Activated T-cell treated with anti-CD3 and anti-CD28 coated beads, Interleukin-2, amount 50 U/mL, for 48 hours (primary cell): ENCODE data around the gene PIK3CD.
A peak's percentile ranks its signal among the peaks of the same experiment; 100 is the strongest.
"Not testable (repeated sequence)": the region's sequence is repeated elsewhere in the genome, so short reads cannot be mapped to it uniquely, and the experiment has no call there.

Source experiments
- DNase-seq, 2 experiments: peaks; one replicate each; pipeline ENCODE4 v3.0.0-alpha.2; 2020

PIK3CD gene

DNA sequence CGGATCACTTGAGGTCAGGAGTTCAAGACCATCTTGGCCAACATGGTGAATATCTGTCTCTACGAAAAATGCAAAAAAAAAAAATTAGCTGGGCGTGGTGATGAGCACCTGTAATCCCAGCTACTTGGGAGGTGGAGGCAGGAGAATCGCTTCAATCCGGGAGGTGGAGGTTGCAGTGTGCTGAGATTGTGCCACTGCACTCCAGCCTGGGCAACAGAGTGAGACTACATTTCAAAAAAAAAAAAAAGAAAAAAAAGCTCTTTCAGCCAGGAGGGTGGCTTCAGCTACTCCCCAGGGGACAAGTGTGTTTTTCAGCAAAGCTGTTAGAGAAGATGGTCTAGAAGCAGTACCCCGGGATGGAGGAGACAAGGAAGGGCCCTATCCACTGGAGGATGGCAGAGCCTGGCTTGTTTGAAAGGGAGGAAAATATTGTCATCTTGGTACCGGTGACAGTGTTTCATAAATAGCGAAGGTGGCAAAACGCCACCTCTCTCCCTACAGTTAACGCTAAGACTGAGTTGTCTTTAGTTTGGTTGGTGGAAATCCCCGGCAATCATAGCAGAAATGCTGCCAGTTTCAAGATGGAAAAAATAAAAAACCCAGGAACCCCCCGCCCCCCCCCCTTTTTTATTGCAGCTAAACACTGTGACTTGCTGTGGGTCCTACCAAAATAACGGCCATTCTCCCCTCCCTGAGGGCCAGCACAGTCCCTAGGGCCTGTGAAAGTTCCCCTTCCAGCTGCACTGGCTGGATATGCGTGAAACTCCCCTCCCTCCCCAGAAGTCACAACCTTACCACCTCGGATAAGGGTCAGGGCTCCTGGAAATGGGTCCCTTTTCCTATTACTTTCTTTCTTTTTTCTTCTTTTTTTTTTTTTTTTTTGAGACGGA, 3.5 kb downstream of the PIK3CD start:
- DNase-seq = peak; percentile 67 to 74

DNA sequence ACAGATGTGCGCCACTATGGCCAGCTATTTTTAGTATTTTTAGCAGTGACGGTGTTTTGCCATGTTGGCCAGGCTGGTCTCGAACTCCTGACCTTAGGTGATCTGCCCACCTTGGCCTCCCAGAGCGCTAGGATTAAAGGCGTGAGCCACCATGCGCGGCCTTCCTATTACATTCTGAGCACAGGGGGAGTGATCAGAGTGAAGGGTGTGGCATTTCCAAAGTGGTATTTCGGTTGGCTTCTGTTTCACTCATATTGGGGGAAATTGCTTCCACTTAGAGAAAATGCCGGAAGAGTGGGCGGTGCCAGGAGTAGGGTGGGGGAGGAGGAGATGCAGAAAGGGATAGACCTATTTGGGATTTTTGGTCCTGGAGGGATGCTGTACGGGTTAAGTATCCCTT, 4.3 kb downstream of the PIK3CD start:
- DNase-seq = peak in 1 of 2 experiments; percentile 55

DNA sequence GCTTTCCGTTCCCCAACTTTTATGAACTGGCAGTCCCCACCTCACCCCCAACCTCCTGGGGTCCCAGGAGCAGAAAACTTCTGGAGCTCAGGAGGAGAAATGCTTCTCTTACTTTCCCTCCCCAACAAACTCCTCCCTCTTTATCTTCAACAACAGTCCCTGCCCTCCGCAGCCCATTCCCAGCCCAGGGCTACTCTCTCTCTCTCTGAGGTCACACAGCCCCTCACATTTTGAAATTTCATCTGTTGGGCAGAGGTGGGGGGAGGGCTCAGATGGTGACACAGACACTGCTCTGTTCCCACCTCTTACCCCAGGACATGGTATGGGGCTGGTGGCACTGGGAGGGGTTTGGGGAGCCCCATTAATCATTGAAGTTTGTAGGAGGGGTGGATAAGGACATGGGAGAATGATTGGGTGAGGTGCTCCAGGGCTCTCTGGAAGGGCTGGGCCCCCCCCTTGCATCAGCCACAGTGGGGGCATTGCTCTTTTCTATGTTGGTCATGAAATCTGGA, 6.0 kb downstream of the PIK3CD start:
- peak; percentile 41 to 56 for DNase-seq

DNA sequence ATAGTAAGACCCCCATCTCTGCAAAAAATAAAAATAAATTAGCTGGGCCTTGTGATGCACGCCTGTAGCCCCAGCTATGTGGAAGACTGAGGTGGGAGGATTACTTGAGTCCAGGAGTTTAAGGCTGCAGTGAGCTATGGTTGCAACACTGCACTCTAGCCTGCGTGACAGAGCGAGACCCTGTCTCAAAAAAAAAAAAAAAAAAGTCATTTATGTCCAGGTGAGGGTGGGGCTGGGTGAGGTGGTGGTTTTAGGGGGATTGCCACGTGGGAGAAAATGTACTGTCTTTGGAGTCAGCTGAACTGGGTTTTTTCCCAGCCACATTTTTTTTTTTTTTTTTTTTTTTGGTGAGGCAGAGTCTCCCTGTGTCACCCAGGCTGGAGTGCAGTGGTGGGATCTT, 6.7 kb downstream of the PIK3CD start:
- no peak for DNase-seq

DNA sequence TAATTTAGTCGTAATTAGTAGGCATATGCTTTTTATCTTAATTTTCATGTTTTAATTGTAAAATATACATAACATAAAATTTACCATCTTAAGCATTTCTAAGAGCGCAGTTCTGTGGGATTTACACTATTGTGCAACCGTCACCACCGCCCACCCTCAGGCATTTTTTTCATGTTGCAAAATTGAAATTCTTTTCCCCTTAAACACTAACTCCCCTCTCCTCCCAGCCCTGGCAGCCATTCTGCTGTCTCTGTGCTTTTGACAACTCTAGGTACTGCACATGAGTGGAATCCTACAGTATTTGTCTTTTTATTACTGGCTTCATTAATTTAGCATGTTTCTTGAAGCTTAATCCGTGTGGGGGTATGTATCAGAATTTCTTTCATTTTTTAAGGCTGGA, 7.8 kb downstream of the PIK3CD start:
- DNase-seq = no peak

DNA sequence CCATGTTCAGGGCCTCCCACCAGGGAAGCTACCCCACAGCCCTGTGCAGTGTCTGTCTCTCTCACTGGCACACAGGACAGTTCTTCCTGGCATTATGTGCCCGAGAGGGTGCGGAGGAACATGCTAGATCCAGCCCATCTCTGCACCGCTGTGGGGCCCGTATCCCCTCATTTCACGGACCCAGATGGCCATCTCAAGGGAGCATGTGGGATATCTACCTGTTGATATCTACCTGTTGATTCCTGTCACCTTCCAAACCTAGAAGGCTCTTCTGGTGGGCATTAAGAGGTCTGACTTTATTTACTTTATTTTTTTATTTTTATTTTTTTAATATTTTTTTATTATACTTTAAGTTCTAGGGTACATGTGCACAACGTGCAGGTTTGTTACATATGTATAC, 11.7 kb downstream of the PIK3CD start:
- DNase-seq = no peak

DNA sequence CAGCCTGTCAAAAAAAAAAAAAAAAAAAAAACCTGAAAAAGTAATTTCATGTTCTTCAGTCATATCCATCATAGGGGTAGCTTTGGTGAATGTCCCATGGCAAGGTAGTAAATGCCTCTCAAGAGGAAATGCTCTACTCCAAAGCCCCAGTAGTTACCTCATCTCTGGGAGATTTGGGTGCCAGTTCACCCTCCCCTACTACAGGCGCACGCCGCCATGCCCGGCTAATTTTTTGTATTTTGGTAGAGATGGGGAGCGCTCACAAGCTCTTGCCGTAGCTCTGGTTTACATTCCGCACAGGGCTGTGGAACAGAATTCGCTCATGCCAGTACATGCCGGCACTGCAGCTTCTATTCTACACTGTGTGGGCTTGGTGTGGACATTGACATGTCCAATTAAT, 13.7 kb downstream of the PIK3CD start:
- DNase-seq = no peak

DNA sequence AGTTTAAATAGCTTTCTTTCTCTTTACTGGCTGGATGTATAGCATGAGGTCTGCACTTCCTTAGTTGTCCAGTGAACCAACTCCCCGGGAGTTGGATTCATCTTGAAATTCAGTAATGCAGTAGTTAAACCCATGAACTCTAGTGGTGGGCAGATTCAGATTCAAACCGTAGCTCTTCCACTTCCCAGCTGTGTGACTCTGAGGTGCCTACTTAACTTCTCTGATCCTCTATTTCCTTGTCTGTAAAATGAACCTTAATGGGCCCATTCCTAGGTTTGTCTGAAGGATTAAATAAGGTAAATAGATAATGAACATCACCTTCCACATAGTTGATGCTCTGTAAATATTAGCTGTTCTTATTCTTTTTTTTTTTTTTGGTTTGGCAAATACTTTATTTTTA, 16.5 kb downstream of the PIK3CD start:
- DNase-seq = no peak

DNA sequence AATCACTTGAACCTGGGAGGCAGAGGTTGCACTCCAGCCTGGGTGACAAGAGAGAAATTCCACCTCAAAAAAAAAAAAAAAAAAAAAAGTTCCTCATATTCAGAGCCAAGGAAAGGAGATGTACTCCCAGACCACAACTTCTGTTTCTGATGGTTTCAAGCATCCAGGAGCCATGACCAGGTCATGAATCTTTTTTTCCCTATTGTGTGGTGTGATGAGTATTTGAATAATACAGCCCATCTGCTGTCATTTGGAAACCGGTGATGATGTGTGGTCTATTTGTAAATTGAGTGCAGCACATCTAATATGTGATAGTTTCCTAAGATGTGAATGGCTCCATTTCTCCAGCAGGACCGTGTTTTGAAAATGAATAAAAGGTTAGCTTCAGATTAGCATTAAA, 18.6 kb downstream of the PIK3CD start:
- DNase-seq = no peak

DNA sequence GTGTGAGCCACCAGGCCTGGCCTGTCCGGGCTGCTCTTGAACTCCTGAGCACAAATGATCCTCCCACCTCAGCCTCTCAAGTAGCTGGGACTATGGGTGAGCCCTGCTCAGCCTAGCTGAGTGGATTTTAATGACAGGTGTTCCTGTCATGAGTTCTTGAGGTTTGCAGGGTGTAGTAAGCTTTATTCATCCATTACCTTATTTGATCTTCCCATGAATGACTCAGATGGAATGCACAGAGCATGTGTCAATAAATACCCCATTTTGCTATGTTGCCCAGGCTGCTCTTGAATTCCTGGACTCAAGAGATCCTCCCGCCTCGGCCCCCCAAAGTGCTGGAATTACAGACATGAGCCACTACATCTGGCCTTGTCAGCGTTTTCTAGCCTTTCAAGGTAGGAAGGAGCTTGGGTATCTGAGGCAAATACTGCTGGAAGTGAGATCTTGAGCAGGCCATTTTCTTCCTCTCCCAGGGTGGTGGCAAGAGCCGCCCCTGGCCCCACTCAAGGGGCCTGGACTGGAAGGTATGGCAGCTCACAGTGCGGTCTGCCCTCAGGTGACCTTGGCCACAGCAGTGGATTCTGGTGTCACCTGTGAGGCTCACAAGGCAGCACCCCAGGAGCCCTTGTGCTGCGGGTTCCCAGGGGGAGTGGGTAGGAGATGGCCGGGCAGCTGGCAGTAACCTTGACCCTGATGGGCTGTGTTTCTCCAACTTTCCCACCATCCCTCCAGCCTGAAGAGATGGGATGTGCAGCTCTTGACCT, 20.0 kb downstream of the PIK3CD start:
- no peak for DNase-seq

DNA sequence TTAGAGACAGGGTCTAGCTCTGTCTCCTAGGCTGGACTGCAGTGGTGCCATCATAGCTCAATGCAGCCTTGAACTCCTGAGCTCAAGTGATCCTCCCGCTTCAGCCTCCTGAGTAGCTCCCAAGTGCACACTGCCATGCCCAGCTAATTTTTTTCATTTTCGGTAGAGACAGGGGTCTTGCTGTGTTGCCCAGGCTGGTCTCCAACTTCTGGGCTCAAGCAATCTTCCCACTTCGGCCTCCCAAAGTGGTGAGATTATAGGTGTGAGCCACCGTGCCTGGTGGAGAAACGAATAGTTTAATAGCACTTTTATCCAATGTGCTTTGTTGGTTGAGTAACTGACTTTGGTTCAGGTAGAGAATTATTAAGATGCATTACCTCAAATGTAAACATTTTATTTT, 20.9 kb downstream of the PIK3CD start:
- no peak for DNase-seq

DNA sequence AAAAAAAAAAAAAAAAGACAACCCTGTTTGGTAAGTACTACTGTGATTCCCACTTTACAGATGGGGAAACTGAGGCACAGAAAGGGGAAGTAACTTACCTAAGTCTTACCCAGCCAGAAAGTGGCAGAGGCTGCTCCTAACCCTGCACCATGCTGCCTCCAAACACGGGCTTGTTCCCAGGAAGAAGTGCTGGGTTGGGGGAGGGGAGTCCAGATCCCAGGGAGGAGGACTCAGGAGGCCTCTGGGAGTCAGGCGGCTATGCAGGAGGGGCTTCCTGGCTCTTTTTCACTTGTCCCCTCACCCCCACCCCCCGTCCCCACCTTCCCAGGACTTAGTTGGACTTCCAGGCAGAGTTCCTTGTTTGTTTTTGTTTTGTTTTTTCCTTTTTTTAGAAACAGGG, 23.9 kb downstream of the PIK3CD start:
- no peak for DNase-seq

DNA sequence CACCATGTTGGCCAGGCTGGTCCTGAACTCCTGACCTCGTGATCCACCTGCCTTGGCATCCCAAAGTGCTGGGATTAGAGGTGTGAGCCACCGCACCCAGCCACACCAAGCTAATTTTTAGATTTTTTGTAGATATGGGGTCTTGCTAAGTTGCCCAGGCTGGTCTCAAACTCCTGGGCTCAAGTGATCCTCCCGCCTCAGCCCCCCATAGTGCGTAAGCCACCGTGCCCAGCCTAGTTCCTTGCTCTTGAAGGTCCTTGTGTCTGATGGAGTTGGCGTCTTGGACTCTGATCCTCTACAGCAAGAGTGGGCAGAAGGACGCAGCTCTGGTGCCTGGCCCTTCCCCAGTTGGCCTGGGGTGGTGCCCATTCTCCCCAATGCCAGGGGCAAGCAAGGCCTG, 24.6 kb downstream of the PIK3CD start:
- not testable (repeated sequence) for DNase-seq

DNA sequence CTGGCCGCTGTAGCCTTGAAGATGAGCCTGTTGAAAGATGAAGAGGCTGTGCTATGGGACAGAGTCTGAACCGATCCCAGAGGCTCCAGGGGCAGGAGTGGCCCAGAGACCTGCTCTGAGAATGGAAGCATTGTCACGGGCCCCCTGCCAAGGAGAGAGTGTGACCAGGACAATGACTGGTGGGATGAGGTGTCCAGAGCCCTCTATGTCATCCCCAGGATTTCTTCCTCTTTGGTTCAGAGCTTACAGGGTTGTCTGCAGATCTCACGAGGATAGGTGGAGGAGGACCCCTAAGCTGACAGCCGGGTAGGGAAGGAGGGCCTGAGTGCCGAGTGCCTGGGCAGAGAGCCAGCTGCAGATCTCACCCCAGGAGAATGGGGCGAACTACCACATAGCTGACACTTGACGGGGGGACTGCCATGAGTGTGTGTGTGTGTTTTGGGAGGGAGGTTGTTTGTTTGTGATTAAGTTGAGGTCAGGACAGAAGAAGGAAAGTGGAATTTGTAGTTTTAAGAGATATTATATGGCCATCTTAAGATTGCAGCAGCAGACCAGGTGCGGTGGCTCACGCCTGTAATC, 25.4 kb downstream of the PIK3CD start:
- DNase-seq = no peak

DNA sequence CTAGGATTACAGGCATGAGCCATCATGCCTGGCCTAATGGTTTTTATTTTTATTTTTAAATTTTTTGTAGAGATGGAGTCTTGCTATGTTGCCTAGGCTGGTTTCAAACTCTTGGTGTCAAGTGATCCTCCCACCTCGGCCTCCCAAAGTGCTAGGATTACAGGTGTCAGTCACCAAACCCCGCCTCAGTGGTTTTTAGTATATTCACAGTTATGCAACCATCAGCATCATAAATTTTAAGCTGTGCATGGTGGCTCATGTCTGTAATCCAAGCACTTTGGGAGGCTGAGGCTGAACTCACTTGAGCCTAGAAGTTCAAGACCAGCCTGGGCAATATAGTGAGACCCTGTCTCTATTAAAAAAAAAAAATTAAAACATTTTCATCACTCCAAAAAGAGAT, 28.6 kb downstream of the PIK3CD start:
- no peak for DNase-seq

DNA sequence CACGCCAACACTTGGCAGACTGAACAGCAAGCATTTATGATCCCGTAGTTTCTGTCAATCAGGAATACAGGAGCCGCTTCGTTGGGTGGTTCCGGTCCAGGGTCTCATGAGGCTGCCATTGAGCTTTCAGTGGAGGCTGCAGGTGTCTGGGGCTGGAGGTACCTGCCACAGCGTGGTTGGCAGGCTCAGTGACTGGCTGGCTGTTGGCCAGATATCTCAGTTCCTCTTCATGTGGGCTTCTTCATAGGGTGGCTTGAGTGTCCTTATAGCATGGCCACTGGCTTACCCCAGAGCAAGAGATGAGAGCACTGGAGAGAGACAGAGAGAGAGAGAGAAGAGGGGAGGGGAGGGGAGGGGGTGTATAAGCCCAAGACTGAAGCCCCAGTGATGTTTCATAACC, 29.3 kb downstream of the PIK3CD start:
- no peak for DNase-seq

DNA sequence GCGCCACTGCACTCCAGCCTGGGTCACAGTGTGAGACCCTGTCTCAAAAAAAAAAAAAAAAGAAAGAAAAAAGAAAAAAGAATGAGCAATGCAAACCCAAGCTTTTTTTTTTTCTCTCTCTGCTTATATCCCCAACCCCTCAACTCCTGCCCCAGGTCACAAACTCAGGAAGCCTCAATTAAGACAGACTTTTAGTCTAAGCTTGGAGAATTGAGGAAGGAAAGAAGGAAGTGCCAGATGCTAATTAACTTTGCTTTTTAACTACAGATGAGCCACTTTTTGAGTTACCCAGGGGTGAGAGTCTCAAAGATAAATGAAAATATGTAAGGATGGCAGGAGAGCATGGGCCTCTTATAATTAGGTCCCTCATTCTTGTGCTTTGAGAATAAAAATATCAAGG, 33.3 kb downstream of the PIK3CD start:
- DNase-seq = no peak

DNA sequence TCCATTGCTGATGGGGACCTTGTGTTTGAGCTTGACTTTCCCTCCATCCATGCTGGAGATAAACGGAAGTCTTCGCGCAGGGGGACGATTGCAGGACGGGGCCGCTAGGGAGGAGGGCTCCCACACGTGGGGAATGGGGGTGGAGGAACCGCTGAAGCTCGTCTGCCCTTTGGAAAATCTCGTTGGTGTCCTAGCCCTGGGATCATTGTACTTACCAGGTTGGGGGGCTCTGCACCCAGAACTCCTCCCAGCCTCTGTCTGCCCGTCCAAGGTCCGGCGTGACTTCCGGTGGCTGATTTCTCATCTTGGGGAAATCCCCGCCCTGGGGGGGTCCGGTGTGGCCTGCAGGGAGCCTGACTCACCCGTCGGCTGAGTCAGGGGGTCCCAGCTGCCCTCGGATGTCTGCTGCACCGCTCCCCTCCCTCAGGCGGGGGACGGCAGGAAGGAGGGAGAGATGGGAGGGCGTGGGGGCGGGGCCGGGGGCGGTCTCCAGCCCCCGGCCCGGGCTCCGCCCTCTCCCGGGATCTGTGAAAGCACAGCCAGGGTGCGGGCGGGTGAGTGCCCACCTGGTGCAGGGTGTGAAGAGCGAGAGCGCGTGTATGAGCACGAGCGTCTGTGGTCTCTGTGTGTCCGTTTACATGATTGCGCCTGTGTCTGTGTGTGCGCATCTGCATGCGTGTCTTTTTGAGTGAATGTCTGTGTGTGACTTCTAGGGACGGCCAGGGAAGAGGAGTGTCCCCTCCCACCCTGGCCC, 35.8 kb downstream of the PIK3CD start:
- peak; percentile 78 to 81 for DNase-seq

DNA sequence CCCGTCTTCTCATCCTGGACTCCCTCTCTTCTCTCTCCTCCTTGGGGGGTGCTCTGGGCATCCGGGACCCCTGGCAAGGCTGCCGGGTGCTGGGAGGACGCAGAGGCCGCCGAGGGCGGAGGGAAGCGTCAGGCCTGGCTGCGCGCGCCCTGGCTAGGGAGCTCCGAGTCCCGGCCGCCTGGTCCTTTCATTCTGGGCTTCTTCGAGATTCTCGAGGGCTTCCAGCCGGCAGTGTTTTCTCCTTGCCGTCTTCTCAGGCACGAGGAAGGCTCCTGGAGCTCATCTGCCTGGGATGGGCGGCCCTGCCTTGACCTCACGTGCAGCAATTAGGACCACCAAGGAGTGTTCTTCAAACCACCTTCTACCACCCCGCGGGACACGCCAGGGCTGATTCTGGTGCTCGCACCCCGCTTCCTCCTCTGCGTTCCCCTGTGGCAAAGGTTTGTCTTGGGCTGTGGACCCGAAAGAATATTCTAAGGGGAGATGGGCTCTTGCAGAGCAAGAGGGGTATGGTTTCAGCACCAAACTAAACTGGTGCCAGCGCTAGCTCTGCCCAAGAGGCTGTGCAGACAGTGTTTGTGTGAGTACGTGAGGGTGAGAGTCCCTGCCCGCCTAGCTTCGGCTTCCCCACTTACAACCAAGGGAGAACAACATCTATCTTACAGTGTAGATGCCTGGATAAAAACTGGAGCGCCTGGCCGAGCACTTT, 36.5 kb downstream of the PIK3CD start:
- peak; percentile 44 to 50 for DNase-seq

DNA sequence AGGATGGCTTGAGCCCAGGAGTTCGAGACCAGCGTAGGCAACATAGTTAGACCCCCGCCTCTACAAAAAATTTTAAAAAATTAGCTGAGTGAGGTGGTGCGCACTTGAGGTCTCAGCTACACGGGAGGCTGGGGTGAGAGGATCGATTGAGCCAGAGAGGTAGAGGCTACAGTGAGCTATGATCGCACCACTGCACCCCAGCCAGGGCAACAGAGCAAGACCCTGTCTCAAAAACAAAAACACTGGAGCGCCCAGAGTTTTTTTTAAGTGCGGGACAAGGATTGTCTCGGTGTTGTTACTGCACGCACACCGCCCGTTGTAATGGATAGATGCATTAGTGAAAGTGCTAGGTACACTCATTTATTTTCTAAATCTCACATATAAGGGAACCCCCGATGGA, 37.1 kb downstream of the PIK3CD start:
- no peak for DNase-seq

DNA sequence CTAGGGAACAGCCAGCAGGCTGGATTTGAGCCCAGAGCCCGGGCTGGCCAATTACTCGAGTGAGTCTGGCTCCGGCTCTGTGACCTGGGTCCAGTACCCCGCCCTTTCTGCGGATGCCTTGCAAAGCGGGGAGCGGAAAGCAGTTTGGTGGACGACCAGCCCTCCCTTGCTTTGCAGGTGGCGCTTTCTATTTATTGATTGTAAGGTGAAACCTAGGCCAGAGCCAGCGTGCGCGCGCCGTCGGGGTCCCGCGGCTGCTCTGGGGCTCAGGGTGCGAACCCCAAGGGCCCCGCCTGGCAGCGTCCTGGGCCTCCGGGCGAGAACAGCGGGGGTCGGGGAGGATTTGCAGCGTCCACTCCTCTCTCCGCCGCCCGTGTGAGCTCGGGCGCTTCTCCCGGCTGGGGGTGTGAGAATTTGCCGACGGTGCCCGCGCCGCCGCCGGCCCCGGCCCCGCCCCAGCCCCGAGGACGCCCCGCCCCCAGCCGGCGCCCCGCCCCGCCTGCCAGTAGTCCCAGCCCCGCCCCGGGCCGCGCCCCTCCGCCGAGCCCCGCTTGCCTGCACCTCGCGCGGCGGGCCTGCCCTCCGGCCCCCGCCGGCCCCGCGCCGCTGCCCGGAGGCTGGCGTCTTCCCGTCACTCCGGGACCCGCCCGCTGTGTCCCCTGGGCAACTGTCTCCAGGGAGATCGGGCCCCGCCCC, 37.6 kb downstream of the PIK3CD start:
- DNase-seq = peak; percentile 83 to 89

DNA sequence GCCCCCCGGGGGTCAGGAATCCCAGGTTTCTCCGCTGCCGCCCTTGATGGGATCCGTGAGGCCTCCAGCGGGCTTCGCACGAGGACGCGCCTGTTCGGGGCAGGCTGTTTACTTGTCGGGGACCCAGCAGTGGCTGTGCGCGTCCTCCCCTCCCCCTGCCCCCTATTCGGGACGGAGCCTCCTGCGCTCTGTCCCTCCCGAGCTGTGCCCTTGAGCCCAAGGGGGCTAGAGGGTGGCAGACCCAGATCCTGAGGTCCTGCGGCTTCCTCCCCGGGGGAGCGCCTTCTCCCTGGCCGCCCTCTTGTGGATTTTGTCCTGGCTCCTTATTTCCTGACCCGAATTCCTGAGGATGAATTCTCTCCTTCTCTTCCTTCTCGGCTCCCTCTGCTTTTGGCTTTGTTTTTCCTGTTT, 38.4 kb downstream of the PIK3CD start:
- no peak for DNase-seq
